Measurements from ENCODE around the gene RTN4R.

- TF ChIP-seq CTCF (IDR thresholded peaks at IDR 0.05) (no peak), POLR2A (IDR thresholded peaks at IDR 0.05) (no peak)
Observed at GRCh38 chr22:20292673-20293232, 24.6 kb upstream of the RTN4R start.

Data from adrenal gland (tissue), 5 donors.